Small intestine (tissue), 7 donors: Measurements from ENCODE around the gene PRKCB. TPM values are rescaled to one million over a fixed set of nuclear protein-coding genes. Genes with fewer than 3 reads are reported as not detected.

ENCODE experiments used
- DNase-seq, 2 donors: peaks; one replicate each; pipeline versions ENCODE4 v3.0.0 to v3.0.0-alpha.2; 2013
- FAIRE-seq: peaks from 2 replicates; lab custom pipeline; 2012; peaks lifted over from hg19 to GRCh38; lab: Jason Lieb, UNC
- H3K27ac ChIP-seq, 3 donors: one replicate each; pipeline ENCODE4 v1.5.1; 2013; ENCODE audit warnings: low read length in 2 of 3, mild to moderate bottlenecking in 2 of 3, control low read depth in 1 of 3, inconsistent platforms in 1 of 3, low read depth in 1 of 3, moderate library complexity in 1 of 3
- H3K27me3 ChIP-seq, 3 donors: one replicate each; pipeline ENCODE4 v1.6.1; 2013; ENCODE audit warnings: low read length in 3 of 3, inconsistent platforms in 1 of 3; ENCODE audit not compliant: control insufficient read depth in 3 of 3, insufficient read depth in 3 of 3
- H3K36me3 ChIP-seq, 3 donors: one replicate each; pipeline ENCODE4 v1.6.1; 2013; ENCODE audit warnings: low read length in 3 of 3, inconsistent platforms in 1 of 3, low read depth in 1 of 3, mild to moderate bottlenecking in 1 of 3, moderate library complexity in 1 of 3; ENCODE audit not compliant: control insufficient read depth in 3 of 3, insufficient read depth in 2 of 3
- H3K4me1 ChIP-seq, 3 donors: one replicate each; pipeline ENCODE4 v1.6.1; 2013; ENCODE audit warnings: low read length in 2 of 3, inconsistent platforms in 1 of 3, low read depth in 1 of 3, mild to moderate bottlenecking in 1 of 3, moderate library complexity in 1 of 3; ENCODE audit not compliant: control insufficient read depth in 3 of 3, insufficient read depth in 2 of 3
- H3K4me3 ChIP-seq, 3 donors: one replicate each; pipeline ENCODE4 v1.5.1; 2013; ENCODE audit warnings: low read length in 3 of 3, control low read depth in 1 of 3, inconsistent platforms in 1 of 3, low read depth in 1 of 3, mild to moderate bottlenecking in 1 of 3, moderate library complexity in 1 of 3
- H3K9me3 ChIP-seq, 2 donors: one replicate each; pipeline ENCODE4 v1.6.1; 2013; ENCODE audit warnings: low read depth in 1 of 2, low read length in 1 of 2; ENCODE audit not compliant: control insufficient read depth in 2 of 2, insufficient read depth in 1 of 2
- WGBS, 3 donors: extraction: QIAGEN DNeasy Blood & Tissue Kit; methylation state at CpG; one replicate each; pipeline ENCODE4 v1.1.7; 2013; 5-methylcytosine and 5-hydroxymethylcytosine counted together
- polyA plus RNA-seq, 4 donors: library from polyadenylated mRNA; stranded (reverse) in 3 of 4; unstranded in 1 of 4; fragments of 200-250 nt in 3 of 4; fragments of 120-200 nt in 1 of 4; gene quantifications; one replicate each; pipeline versions ENCODE4 v1.2.1 to v1.2.3, GENCODE V29; 2013
- donor health status: healthy with polysubstance abuse.
- donor health status: control.
- donor health status: control.
- donor health status: Bipolar disorder and iron deficiency.
- donor health status: healthy.

Gene PRKCB
- polyA plus RNA-seq, 4 donors = 2.3 to 5.1 (median 2.8) TPM

- no peaks in the 10 kb centered on the region for H3K27me3 ChIP-seq
- no peaks in the 10 kb centered on the region for H3K9me3 ChIP-seq
- no peaks in the 10 kb centered on the region for H3K36me3 ChIP-seq
- no peak for FAIRE-seq
- no peaks in the 10 kb centered on the region for H3K4me1 ChIP-seq
- H3K27ac ChIP-seq = no peak overlapping the region
- H3K4me3 ChIP-seq = no peak overlapping the region
- WGBS, 3 donors = 82 to 89% (median 84%) methylated on average over 1 of the region's 1 CpG
- no peak for DNase-seq
These were observed 241.5 kb downstream of the PRKCB start for GRCh38 chr16:24077292-24077691.

GRCh38 chr16:24077966-24078365 lies 242.2 kb downstream of the PRKCB start:
- no peaks in the 10 kb centered on the region for H3K27me3 ChIP-seq
- no peaks in the 10 kb centered on the region for H3K9me3 ChIP-seq
- FAIRE-seq (no peak), DNase-seq (no peak)
- H3K4me3 ChIP-seq = no peak overlapping the region
- H3K27ac ChIP-seq = no peak overlapping the region
- no peaks in the 10 kb centered on the region for H3K4me1 ChIP-seq
- 72 to 85% (median 81%) methylated on average over 8 of the region's 8 CpGs for WGBS, 3 donors
- no peaks in the 10 kb centered on the region for H3K36me3 ChIP-seq

DNA sequence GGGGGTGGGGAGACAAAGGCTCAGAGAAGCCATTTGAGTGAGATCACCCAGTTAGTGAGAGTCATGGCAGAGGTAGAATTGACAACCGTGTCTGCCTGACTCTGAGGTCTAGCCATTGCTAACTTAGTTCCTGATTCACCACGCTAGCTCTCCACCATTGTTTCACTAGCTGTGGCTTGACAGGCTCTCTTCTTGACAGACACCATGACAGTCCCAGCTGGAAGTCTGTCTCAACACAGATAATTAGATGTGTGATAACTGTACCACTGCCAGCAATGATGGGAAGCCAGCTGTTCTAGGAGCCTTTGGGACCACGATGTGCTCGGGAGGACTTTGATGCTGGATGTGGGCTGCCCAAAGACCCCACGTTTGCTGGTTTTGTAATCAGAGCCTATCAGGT lies 249.9 kb downstream of the PRKCB start:
- no peaks in the 10 kb centered on the region for H3K9me3 ChIP-seq
- H3K27me3 ChIP-seq = no peaks in the 10 kb centered on the region
- no peak overlapping the region for H3K27ac ChIP-seq
- WGBS, 3 donors = 64 to 83% (median 81%) methylated on average over 5 of the region's 5 CpGs
- no peaks in the 10 kb centered on the region for H3K4me1 ChIP-seq
- no peaks in the 10 kb centered on the region for H3K36me3 ChIP-seq
- DNase-seq (no peak), FAIRE-seq (no peak)
- no peak overlapping the region for H3K4me3 ChIP-seq

GRCh38 chr16:24087891-24088410 lies 252.2 kb downstream of the PRKCB start:
- DNase-seq (no peak), FAIRE-seq (no peak)
- Histone ChIP-seq H3K36me3 (no peaks in the 10 kb centered on the region), H3K4me1 (no peaks in the 10 kb centered on the region), H3K27ac (no peak overlapping the region), H3K9me3 (no peaks in the 10 kb centered on the region), H3K27me3 (no peaks in the 10 kb centered on the region), H3K4me3 (no peak overlapping the region)
- 58 to 87% (median 84%) methylated on average over 10 of the region's 10 CpGs for WGBS, 3 donors

GRCh38 chr16:24088767-24089166 lies 253.0 kb downstream of the PRKCB start:
- no peaks in the 10 kb centered on the region for H3K27me3 ChIP-seq
- no peaks in the 10 kb centered on the region for H3K4me1 ChIP-seq
- H3K4me3 ChIP-seq = no peak overlapping the region
- no peaks in the 10 kb centered on the region for H3K36me3 ChIP-seq
- 67 to 92% (median 80%) methylated on average over 2 of the region's 2 CpGs for WGBS, 3 donors
- DNase-seq (no peak), FAIRE-seq (no peak)
- H3K9me3 ChIP-seq = no peaks in the 10 kb centered on the region
- no peak overlapping the region for H3K27ac ChIP-seq

- FAIRE-seq = no peak
- WGBS, 3 donors = 70 to 79% (median 76%) methylated on average over 1 of the region's 1 CpG
These were observed 255.3 kb downstream of the PRKCB start for GRCh38 chr16:24091125-24091524.

DNA sequence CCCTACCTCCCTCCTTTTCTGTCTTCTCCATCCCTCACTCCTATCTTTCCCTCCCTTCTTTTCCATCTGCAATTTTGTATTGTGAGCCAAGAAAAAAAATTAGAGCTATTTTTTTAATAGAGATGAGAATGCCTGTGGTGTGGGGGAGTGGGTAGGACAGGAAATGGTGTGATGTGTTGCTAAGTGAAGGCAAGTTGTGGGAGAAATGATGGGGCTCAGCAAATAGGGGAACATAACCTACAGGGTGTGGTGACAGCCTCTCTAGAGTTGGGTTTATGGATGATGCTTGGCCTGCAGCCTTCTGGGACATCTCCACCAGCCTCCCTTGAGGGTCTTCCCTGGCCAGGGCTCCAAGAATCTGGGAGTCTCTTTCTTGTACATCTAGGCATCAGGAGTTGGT lies 257.3 kb downstream of the PRKCB start:
- Histone ChIP-seq H3K27ac (no peak overlapping the region), H3K27me3 (no peaks in the 10 kb centered on the region), H3K9me3 (no peaks in the 10 kb centered on the region), H3K4me3 (no peak overlapping the region), H3K36me3 (no peaks in the 10 kb centered on the region), H3K4me1 (no peaks in the 10 kb centered on the region)
- FAIRE-seq (no peak), DNase-seq (no peak)

More at GRCh38 chr16:24091125-24091524, 255.3 kb downstream of the PRKCB start:
- H3K27me3 ChIP-seq = no peaks in the 10 kb centered on the region
- H3K36me3 ChIP-seq = no peaks in the 10 kb centered on the region
- no peak overlapping the region for H3K27ac ChIP-seq
- DNase-seq = no peak
- no peaks in the 10 kb centered on the region for H3K9me3 ChIP-seq
- H3K4me1 ChIP-seq = no peaks in the 10 kb centered on the region
- H3K4me3 ChIP-seq = no peak overlapping the region

DNA sequence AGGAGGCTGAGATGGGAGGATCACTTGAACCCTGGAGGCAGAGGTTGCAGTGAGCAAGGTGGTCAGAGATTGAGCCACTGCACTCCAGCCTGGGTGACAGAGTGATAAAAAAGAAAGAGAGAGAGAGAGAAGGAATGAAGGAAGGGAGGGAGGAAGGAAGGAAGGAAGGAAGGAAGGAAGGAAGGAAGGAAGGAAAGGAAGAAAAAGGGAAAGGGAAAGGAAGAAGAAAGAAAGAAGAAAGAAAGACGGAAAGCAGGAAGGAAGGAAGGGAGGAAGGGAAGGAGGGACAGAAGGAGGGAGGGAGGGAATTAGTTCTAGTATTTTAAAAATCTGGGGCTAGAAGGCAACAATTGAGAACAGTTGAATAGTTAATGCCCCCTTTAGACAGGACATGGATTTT lies 258.9 kb downstream of the PRKCB start:
- DNase-seq (no peak), FAIRE-seq (no peak)
- no peaks in the 10 kb centered on the region for H3K36me3 ChIP-seq
- H3K4me3 ChIP-seq = no peak overlapping the region
- no peaks in the 10 kb centered on the region for H3K27me3 ChIP-seq
- H3K9me3 ChIP-seq = no peaks in the 10 kb centered on the region
- 66 to 100% (median 92%) methylated on average over 1 of the region's 1 CpG for WGBS, 3 donors
- no peaks in the 10 kb centered on the region for H3K4me1 ChIP-seq
- no peak overlapping the region for H3K27ac ChIP-seq

DNA sequence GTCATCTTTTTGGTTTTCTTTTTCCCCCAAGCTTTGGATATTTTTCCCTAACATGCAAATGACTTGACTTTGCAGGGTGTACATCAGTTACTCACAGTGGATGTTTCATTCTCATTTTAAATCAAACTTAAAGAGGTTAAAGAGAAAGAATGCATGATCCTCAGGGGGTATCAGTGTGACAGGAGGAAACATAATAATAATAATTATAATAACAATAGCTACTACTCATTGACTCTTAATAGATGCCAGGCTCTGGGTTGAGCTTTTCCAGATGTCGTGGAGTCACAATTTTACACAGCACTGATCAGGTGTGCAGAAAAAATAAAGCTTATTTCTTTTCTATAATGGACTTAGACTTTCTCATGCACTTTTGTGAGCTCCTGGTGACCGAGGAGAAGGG lies 263.1 kb downstream of the PRKCB start:
- Histone ChIP-seq H3K4me3 (no peak overlapping the region), H3K27me3 (no peaks in the 10 kb centered on the region), H3K27ac (no peak overlapping the region), H3K36me3 (no peaks in the 10 kb centered on the region), H3K9me3 (no peaks in the 10 kb centered on the region), H3K4me1 (no peaks in the 10 kb centered on the region)
- no peak for DNase-seq
- 50 to 76% (median 70%) methylated on average over 2 of the region's 2 CpGs for WGBS, 3 donors
- no peak for FAIRE-seq
